Activated CD8-positive, alpha-beta T cell treated with anti-CD3 and anti-CD28 coated beads for 36 hours (primary cell): ENCODE data around the gene PDE4B. TPM values are rescaled to one million over a fixed set of nuclear protein-coding genes. Genes with fewer than 3 reads are reported as not detected.

ENCODE experiments used
- ATAC-seq: fragments of 200-7000 bp; cut with Tn5 transposase; one replicate; pipeline ENCODE4 v1.10.0; 2021; ENCODE audit warnings: mild to moderate bottlenecking, moderate library complexity
- CTCF ChIA-PET: fragments of 350-600 bp; sonication (Branson Sonifier 250); formaldehyde crosslinking; loops from one replicate; lab custom pipeline; 2021; ENCODE audit warnings: antibody characterized with exemption; lab: Charles Lee
- POLR2A ChIA-PET: fragments of 350-600 bp; sonication (Branson Sonifier 250); formaldehyde crosslinking; loops from one replicate; lab custom pipeline; 2021; ENCODE audit warnings: antibody characterized with exemption; lab: Charles Lee
- DNase-seq: peaks from one replicate; pipeline ENCODE4 v3.0.0-alpha.2; 2020
- H3K27ac Mint-ChIP-seq: one replicate; pipeline ENCODE4 v1.8.0; 2021; ENCODE audit warnings: mild to moderate bottlenecking, mixed read lengths
- H3K27me3 Mint-ChIP-seq: one replicate; pipeline ENCODE4 v1.8.0; 2021; ENCODE audit warnings: mixed read lengths
- H3K36me3 Mint-ChIP-seq: one replicate; pipeline ENCODE4 v1.8.0; 2021; ENCODE audit warnings: low read depth, mixed read lengths
- H3K4me1 Mint-ChIP-seq: one replicate; pipeline ENCODE4 v1.8.0; 2021; ENCODE audit warnings: low read depth, mixed read lengths
- H3K4me3 Mint-ChIP-seq: one replicate; pipeline ENCODE4 v1.8.0; 2021; ENCODE audit warnings: mild to moderate bottlenecking, moderate library complexity, mixed read lengths
- H3K9me3 Mint-ChIP-seq: one replicate; pipeline ENCODE4 v1.8.0; 2021; ENCODE audit warnings: mixed read lengths
- CTCF ChIP-seq: fragments of 200-600 bp; IDR thresholded peaks from one replicate; pipeline ENCODE4 v1.8.0; 2022; ENCODE audit warnings: antibody characterized with exemption, mild to moderate bottlenecking
- intact Hi-C: fragments of 100-400 bp; cut with micrococcal nuclease; formaldehyde crosslinking; loops from one replicate; pipeline ENCODE4 v1.10.0; 2022
- total RNA-seq, 2 experiments: library from RNA; stranded (reverse); gene quantifications; one replicate each; pipeline ENCODE4 v1.2.3, GENCODE V29; 2021

The PDE4B gene
- total RNA-seq, 2 experiments from 2014 or later, result 32.4 to 33.1 TPM

GRCh38 chr1:66393586-66394287 is 601.0 kb downstream of the PDE4B start:
- intact Hi-C loops, result no loop called here
- peaks cover 8% of the 10 kb centered on the region for H3K4me1 Mint-ChIP-seq
- POLR2A ChIA-PET, result interaction anchor here (0.9 to 1.3 kb wide), 2 partner anchors 19 to 52 kb away, joined by 3 read pairs; no protein-coding TSS in a partner anchor
- H3K36me3 Mint-ChIP-seq, result no peaks in the 10 kb centered on the region
- H3K4me3 Mint-ChIP-seq, result no peak overlapping the region
- peaks cover 7% of the 10 kb centered on the region for H3K9me3 Mint-ChIP-seq
- CTCF ChIA-PET, result interaction anchor here (1.0 to 1.2 kb wide), 3 partner anchors 21 to 151 kb away, joined by 3 to 4 read pairs (median 3); no protein-coding TSS in a partner anchor
- no peak for TF ChIP-seq CTCF
- H3K27me3 Mint-ChIP-seq, result peaks cover 1% of the 10 kb centered on the region
- H3K27ac Mint-ChIP-seq, result no peak overlapping the region
- no peak for ATAC-seq
- no peak for DNase-seq

GRCh38 chr1:66394603-66395002 is 601.9 kb downstream of the PDE4B start:
- no peak overlapping the region for H3K27ac Mint-ChIP-seq
- ATAC-seq (no peak), DNase-seq (no peak)
- ChIA-PET POLR2A (interaction anchor here (0.7 to 1.3 kb wide), 3 partner anchors 19 to 258 kb away, joined by 3 read pairs; no protein-coding TSS in a partner anchor), CTCF (interaction anchor here (1.1 to 1.8 kb wide), 3 partner anchors 20 to 41 kb away, joined by 3 to 4 read pairs (median 4); no protein-coding TSS in a partner anchor)
- no peak for TF ChIP-seq CTCF
- peaks cover 1% of the 10 kb centered on the region for H3K27me3 Mint-ChIP-seq
- intact Hi-C loops, result no loop called here
- no peak overlapping the region for H3K4me3 Mint-ChIP-seq
- peaks cover 5% of the 10 kb centered on the region for H3K9me3 Mint-ChIP-seq
- H3K4me1 Mint-ChIP-seq, result peaks cover 13% of the 10 kb centered on the region
- H3K36me3 Mint-ChIP-seq, result no peaks in the 10 kb centered on the region

GRCh38 chr1:66395202-66396061 is 602.7 kb downstream of the PDE4B start:
- Mint-ChIP-seq H3K4me3 (no peak overlapping the region), H3K9me3 (peaks cover 3% of the 10 kb centered on the region), H3K4me1 (peaks cover 21% of the 10 kb centered on the region), H3K27ac (no peak overlapping the region), H3K27me3 (peaks cover 1% of the 10 kb centered on the region), H3K36me3 (no peaks in the 10 kb centered on the region)
- ChIA-PET CTCF (interaction anchor here (0.7 to 1.8 kb wide), 6 partner anchors 14 to 153 kb away, joined by 3 to 6 read pairs (median 4); no protein-coding TSS in a partner anchor), POLR2A (interaction anchor here (0.7 to 0.9 kb wide), 3 partner anchors 19 to 41 kb away, joined by 3 read pairs; no protein-coding TSS in a partner anchor)
- no peak for DNase-seq
- intact Hi-C loops, result no loop called here
- no peak for TF ChIP-seq CTCF
- ATAC-seq, result no peak

GRCh38 chr1:66396212-66396890 is 603.7 kb downstream of the PDE4B start:
- H3K9me3 Mint-ChIP-seq, result no peaks in the 10 kb centered on the region
- H3K27ac Mint-ChIP-seq, result no peak overlapping the region
- POLR2A ChIA-PET, result interaction anchor here (0.9 kb wide), 1 partner anchor 40 kb away, joined by 3 read pairs; no protein-coding TSS in a partner anchor
- ATAC-seq (peak; percentile 18), DNase-seq (no peak)
- no peak overlapping the region for H3K4me3 Mint-ChIP-seq
- intact Hi-C loops, result no loop called here
- peaks cover 29% of the 10 kb centered on the region for H3K4me1 Mint-ChIP-seq
- no peaks in the 10 kb centered on the region for H3K36me3 Mint-ChIP-seq
- no peak for TF ChIP-seq CTCF
- peaks cover 1% of the 10 kb centered on the region for H3K27me3 Mint-ChIP-seq
- CTCF ChIA-PET, result interaction anchor here (0.7 to 1.8 kb wide), 6 partner anchors 13 to 154 kb away, joined by 3 to 6 read pairs (median 4); no protein-coding TSS in a partner anchor
